ENCODE results near the gene OR2AE1.
A peak's percentile ranks its signal among the peaks of the same experiment; 100 is the strongest.

- TF ChIP-seq SMC3 (conservative IDR thresholded peaks at IDR 0.05; ENCODE audit: insufficient read depth, low read depth, low read length) (no peak), RAD21 (CRISPR knock-in tag; conservative IDR thresholded peaks at IDR 0.05 in 1 of 2, IDR thresholded peaks at IDR 0.05 in 1 of 2) (0 out of 4 replicates have a peak, but pooled peaks of 1 of the 2 experiments have one; percentile 21), ZC3H11A (IDR thresholded peaks at IDR 0.05; ENCODE audit: low read depth, low read length) (no peak), ZNF224 (CRISPR knock-in tag; IDR thresholded peaks at IDR 0.05) (no peak), ZNF24 (IDR thresholded peaks at IDR 0.05) (no peak), CHD4 (IDR thresholded peaks at IDR 0.05; ENCODE audit: insufficient read depth, insufficient replicate concordance, low read depth, low read length, poor library complexity, severe bottlenecking) (no peak), ZBED1 (IDR thresholded peaks at IDR 0.05) (no peak), ZBTB2 (IDR thresholded peaks at IDR 0.05) (no peak), ZNF140 (CRISPR knock-in tag; IDR thresholded peaks at IDR 0.05) (no peak), CTCF (IDR thresholded peaks at IDR 0.05 in 2 of 3, conservative IDR thresholded peaks at IDR 0.05 in 1 of 3; ENCODE audit: insufficient read depth in 2 of 3, low read depth in 1 of 3, low read length in 3 of 3) (peak in 1 of 3 experiments; percentile 2; a peak in 1 of 6 replicates), POLR2AphosphoS5 (IDR thresholded peaks at IDR 0.05; ENCODE audit: control insufficient read depth, insufficient read depth, low read depth, low read length) (no peak), ZNF232 (CRISPR knock-in tag; IDR thresholded peaks at IDR 0.05) (no peak), USF1 (CRISPR knock-in tag; IDR thresholded peaks at IDR 0.05) (no peak), EP300 (IDR thresholded peaks at IDR 0.05; ENCODE audit: low read length) (no peak)
Measured at GRCh38 chr7:99844328-99844727, 32.5 kb downstream of the OR2AE1 start.

All from K562 (cell line).